ENCODE measurements around the gene KRT24. TPM values are rescaled to one million over a fixed set of nuclear protein-coding genes. Genes with fewer than 3 reads are reported as not detected.

The KRT24 gene
- total RNA-seq, 1 experiment from 2014 or later: not detected

GRCh38 chr17:40727447-40728231, 24.1 kb upstream of the KRT24 start:
- H3K79me2 ChIP-seq (ENCODE audit: low read length): no peaks in the 10 kb centered on the region
- no peak overlapping the region for H3K4me2 ChIP-seq (ENCODE audit: low read depth, low read length, poor library complexity, severe bottlenecking)
- H3K27me3 ChIP-seq (ENCODE audit: low read length): no peaks in the 10 kb centered on the region
- no peaks in the 10 kb centered on the region for H3K9me3 ChIP-seq (ENCODE audit: low read length)
- H2AFZ ChIP-seq (ENCODE audit: low read length): no peak overlapping the region
- H3K27ac ChIP-seq (ENCODE audit: low read length): no peak overlapping the region
- no peaks in the 10 kb centered on the region for H3K4me1 ChIP-seq (ENCODE audit: low read length)
- no peak for DNase-seq
- no peaks in the 10 kb centered on the region for H3K36me3 ChIP-seq (ENCODE audit: insufficient read depth, low read length)
- no peak overlapping the region for H3K4me3 ChIP-seq (ENCODE audit: low read length)
- H3K9ac ChIP-seq (ENCODE audit: low read length): no peak overlapping the region
- H3K9me2 ChIP-seq (replicated peaks; ENCODE audit: insufficient read depth, low read length): no peaks in the 10 kb centered on the region
- no peaks in the 10 kb centered on the region for H4K20me1 ChIP-seq (ENCODE audit: insufficient read depth, low read depth, low read length)

DNA sequence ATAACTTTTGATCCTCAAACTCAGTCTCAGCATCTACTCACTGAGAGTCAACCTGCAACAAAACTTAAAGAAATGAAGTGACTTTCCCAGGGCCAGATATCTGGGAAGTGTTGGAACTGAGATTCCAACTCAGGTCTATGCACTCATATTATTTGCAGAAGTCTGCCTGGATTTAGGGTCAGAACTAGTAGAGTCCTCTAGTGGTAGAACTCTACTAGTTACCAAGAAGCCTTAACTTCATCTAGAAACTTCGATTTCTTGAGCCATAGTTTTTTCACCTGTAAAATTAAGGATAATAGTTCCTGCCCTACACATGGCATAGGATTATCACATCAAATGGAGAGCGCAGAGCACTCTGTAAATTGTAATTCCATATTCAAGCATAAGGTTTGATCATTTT, 23.4 kb upstream of the KRT24 start:
- Histone ChIP-seq H4K20me1 (ENCODE audit: insufficient read depth, low read depth, low read length) (no peaks in the 10 kb centered on the region), H3K9ac (ENCODE audit: low read length) (no peak overlapping the region), H3K27ac (ENCODE audit: low read length) (no peak overlapping the region), H3K4me1 (ENCODE audit: low read length) (no peaks in the 10 kb centered on the region), H3K27me3 (ENCODE audit: low read length) (no peaks in the 10 kb centered on the region), H2AFZ (ENCODE audit: low read length) (no peak overlapping the region), H3K4me3 (ENCODE audit: low read length) (no peak overlapping the region), H3K79me2 (ENCODE audit: low read length) (no peaks in the 10 kb centered on the region), H3K9me3 (ENCODE audit: low read length) (no peaks in the 10 kb centered on the region), H3K36me3 (ENCODE audit: insufficient read depth, low read length) (no peaks in the 10 kb centered on the region), H3K9me2 (replicated peaks; ENCODE audit: insufficient read depth, low read length) (no peaks in the 10 kb centered on the region), H3K4me2 (ENCODE audit: low read depth, low read length, poor library complexity, severe bottlenecking) (no peak overlapping the region)
- no peak for DNase-seq

GRCh38 chr17:40724656-40725055, 21.1 kb upstream of the KRT24 start:
- no peak overlapping the region for H3K4me2 ChIP-seq (ENCODE audit: low read depth, low read length, poor library complexity, severe bottlenecking)
- no peak overlapping the region for H3K4me3 ChIP-seq (ENCODE audit: low read length)
- no peak for DNase-seq
- no peak overlapping the region for H3K9ac ChIP-seq (ENCODE audit: low read length)
- no peaks in the 10 kb centered on the region for H3K27me3 ChIP-seq (ENCODE audit: low read length)
- no peaks in the 10 kb centered on the region for H3K79me2 ChIP-seq (ENCODE audit: low read length)
- no peaks in the 10 kb centered on the region for H3K9me2 ChIP-seq (replicated peaks; ENCODE audit: insufficient read depth, low read length)
- H3K4me1 ChIP-seq (ENCODE audit: low read length): no peaks in the 10 kb centered on the region
- no peaks in the 10 kb centered on the region for H4K20me1 ChIP-seq (ENCODE audit: insufficient read depth, low read depth, low read length)
- no peak overlapping the region for H3K27ac ChIP-seq (ENCODE audit: low read length)
- no peaks in the 10 kb centered on the region for H3K36me3 ChIP-seq (ENCODE audit: insufficient read depth, low read length)
- no peaks in the 10 kb centered on the region for H3K9me3 ChIP-seq (ENCODE audit: low read length)
- H2AFZ ChIP-seq (ENCODE audit: low read length): no peak overlapping the region

DNA sequence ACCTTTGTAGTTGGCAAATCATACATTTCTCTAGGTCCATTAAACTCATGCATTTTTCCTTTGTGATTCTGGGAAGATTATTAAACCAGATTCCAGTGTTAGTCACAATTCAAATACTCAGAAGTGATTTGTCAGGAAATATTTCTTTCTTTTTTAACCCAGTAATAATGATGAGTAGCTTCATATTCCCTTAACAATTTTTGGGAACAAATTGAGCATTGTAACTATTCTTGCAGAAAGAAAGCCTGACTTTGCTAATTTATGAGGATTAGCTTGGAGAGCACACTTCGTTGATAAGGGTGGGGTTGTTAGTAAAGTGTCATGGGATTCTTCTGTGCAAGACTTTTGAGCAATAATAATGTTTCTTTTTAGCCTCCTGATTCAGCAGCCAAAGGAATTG, 18.7 kb upstream of the KRT24 start:
- Histone ChIP-seq H3K36me3 (ENCODE audit: insufficient read depth, low read length) (no peaks in the 10 kb centered on the region), H3K27me3 (ENCODE audit: low read length) (no peaks in the 10 kb centered on the region), H3K4me3 (ENCODE audit: low read length) (no peak overlapping the region), H3K9me2 (replicated peaks; ENCODE audit: insufficient read depth, low read length) (no peaks in the 10 kb centered on the region), H4K20me1 (ENCODE audit: insufficient read depth, low read depth, low read length) (no peaks in the 10 kb centered on the region), H3K4me1 (ENCODE audit: low read length) (no peaks in the 10 kb centered on the region), H3K27ac (ENCODE audit: low read length) (no peak overlapping the region), H3K9ac (ENCODE audit: low read length) (no peak overlapping the region), H3K9me3 (ENCODE audit: low read length) (no peaks in the 10 kb centered on the region), H3K79me2 (ENCODE audit: low read length) (no peaks in the 10 kb centered on the region), H3K4me2 (ENCODE audit: low read depth, low read length, poor library complexity, severe bottlenecking) (no peak overlapping the region), H2AFZ (ENCODE audit: low read length) (no peak overlapping the region)
- no peak for DNase-seq

DNA sequence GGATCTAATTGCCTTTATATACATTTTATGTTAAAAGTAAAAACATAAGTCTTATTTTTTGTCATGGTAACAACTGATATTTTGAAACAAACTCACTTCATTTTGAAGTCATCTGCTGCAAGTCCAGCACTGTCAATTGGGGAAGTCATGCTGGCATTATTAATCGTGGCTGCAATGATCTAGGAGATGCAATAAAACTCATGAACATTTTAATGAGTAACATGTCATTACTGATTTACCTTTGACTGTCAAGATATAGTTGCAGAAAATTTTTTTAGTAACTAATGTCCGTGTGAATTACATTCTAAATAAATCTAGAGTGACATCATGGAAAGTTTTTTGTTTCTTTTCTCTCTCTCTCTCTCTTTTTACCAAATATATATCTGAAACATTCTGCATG, 17.3 kb upstream of the KRT24 start:
- H3K27me3 ChIP-seq (ENCODE audit: low read length): no peaks in the 10 kb centered on the region
- no peaks in the 10 kb centered on the region for H3K9me2 ChIP-seq (replicated peaks; ENCODE audit: insufficient read depth, low read length)
- H3K4me2 ChIP-seq (ENCODE audit: low read depth, low read length, poor library complexity, severe bottlenecking): no peak overlapping the region
- H3K9me3 ChIP-seq (ENCODE audit: low read length): no peaks in the 10 kb centered on the region
- no peaks in the 10 kb centered on the region for H3K79me2 ChIP-seq (ENCODE audit: low read length)
- H3K27ac ChIP-seq (ENCODE audit: low read length): no peak overlapping the region
- H3K4me1 ChIP-seq (ENCODE audit: low read length): no peaks in the 10 kb centered on the region
- H4K20me1 ChIP-seq (ENCODE audit: insufficient read depth, low read depth, low read length): no peaks in the 10 kb centered on the region
- no peak overlapping the region for H3K4me3 ChIP-seq (ENCODE audit: low read length)
- DNase-seq: no peak
- no peak overlapping the region for H3K9ac ChIP-seq (ENCODE audit: low read length)
- H2AFZ ChIP-seq (ENCODE audit: low read length): no peak overlapping the region
- H3K36me3 ChIP-seq (ENCODE audit: insufficient read depth, low read length): no peaks in the 10 kb centered on the region

DNA sequence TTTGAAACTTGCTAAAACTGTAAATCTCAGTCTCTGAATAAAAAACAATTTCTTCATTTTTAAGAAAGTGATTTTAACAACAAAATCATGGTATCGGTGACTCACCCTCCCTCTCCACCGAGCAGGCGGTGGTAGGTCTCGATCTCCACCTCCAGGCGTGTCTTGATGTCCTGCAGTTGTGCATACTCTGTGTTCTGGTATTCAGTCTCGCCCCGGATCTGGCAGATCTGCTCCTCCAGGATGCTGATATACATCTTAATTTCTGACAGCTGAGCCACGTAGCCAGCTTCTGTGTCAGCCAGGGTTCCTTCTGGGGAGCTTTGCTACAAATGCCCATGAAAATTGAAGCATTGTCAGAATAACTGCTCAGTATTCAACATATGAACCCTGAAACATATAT, 15.4 kb upstream of the KRT24 start:
- Histone ChIP-seq H3K4me3 (ENCODE audit: low read length) (no peak overlapping the region), H3K4me1 (ENCODE audit: low read length) (no peaks in the 10 kb centered on the region), H3K27ac (ENCODE audit: low read length) (no peak overlapping the region), H3K36me3 (ENCODE audit: insufficient read depth, low read length) (no peaks in the 10 kb centered on the region), H3K9me2 (replicated peaks; ENCODE audit: insufficient read depth, low read length) (no peaks in the 10 kb centered on the region), H3K79me2 (ENCODE audit: low read length) (no peaks in the 10 kb centered on the region), H3K27me3 (ENCODE audit: low read length) (no peaks in the 10 kb centered on the region), H3K9me3 (ENCODE audit: low read length) (no peaks in the 10 kb centered on the region), H4K20me1 (ENCODE audit: insufficient read depth, low read depth, low read length) (no peaks in the 10 kb centered on the region), H3K9ac (ENCODE audit: low read length) (no peak overlapping the region), H3K4me2 (ENCODE audit: low read depth, low read length, poor library complexity, severe bottlenecking) (no peak overlapping the region), H2AFZ (ENCODE audit: low read length) (no peak overlapping the region)
- no peak for DNase-seq

- no peak overlapping the region for H3K27ac ChIP-seq (ENCODE audit: low read length)
- H3K36me3 ChIP-seq (ENCODE audit: insufficient read depth, low read length): no peaks in the 10 kb centered on the region
- no peak overlapping the region for H3K4me2 ChIP-seq (ENCODE audit: low read depth, low read length, poor library complexity, severe bottlenecking)
- no peak overlapping the region for H3K4me3 ChIP-seq (ENCODE audit: low read length)
- H2AFZ ChIP-seq (ENCODE audit: low read length): no peak overlapping the region
- H3K9me2 ChIP-seq (replicated peaks; ENCODE audit: insufficient read depth, low read length): no peaks in the 10 kb centered on the region
- no peaks in the 10 kb centered on the region for H3K9me3 ChIP-seq (ENCODE audit: low read length)
- H3K79me2 ChIP-seq (ENCODE audit: low read length): no peaks in the 10 kb centered on the region
- H4K20me1 ChIP-seq (ENCODE audit: insufficient read depth, low read depth, low read length): no peaks in the 10 kb centered on the region
- no peak for DNase-seq
- H3K27me3 ChIP-seq (ENCODE audit: low read length): no peaks in the 10 kb centered on the region
- no peak overlapping the region for H3K9ac ChIP-seq (ENCODE audit: low read length)
- no peaks in the 10 kb centered on the region for H3K4me1 ChIP-seq (ENCODE audit: low read length)
Measured at GRCh38 chr17:40717776-40718175, 14.2 kb upstream of the KRT24 start.

GRCh38 chr17:40714473-40714872, 10.9 kb upstream of the KRT24 start:
- no peaks in the 10 kb centered on the region for H3K9me2 ChIP-seq (replicated peaks; ENCODE audit: insufficient read depth, low read length)
- H3K4me2 ChIP-seq (ENCODE audit: low read depth, low read length, poor library complexity, severe bottlenecking): no peak overlapping the region
- DNase-seq: no peak
- no peaks in the 10 kb centered on the region for H3K27me3 ChIP-seq (ENCODE audit: low read length)
- no peaks in the 10 kb centered on the region for H3K9me3 ChIP-seq (ENCODE audit: low read length)
- H3K79me2 ChIP-seq (ENCODE audit: low read length): no peaks in the 10 kb centered on the region
- no peaks in the 10 kb centered on the region for H3K4me1 ChIP-seq (ENCODE audit: low read length)
- H3K27ac ChIP-seq (ENCODE audit: low read length): no peak overlapping the region
- H3K9ac ChIP-seq (ENCODE audit: low read length): no peak overlapping the region
- no peaks in the 10 kb centered on the region for H4K20me1 ChIP-seq (ENCODE audit: insufficient read depth, low read depth, low read length)
- H2AFZ ChIP-seq (ENCODE audit: low read length): no peak overlapping the region
- H3K36me3 ChIP-seq (ENCODE audit: insufficient read depth, low read length): no peaks in the 10 kb centered on the region
- H3K4me3 ChIP-seq (ENCODE audit: low read length): no peak overlapping the region
